GM06990 (cell line): Measurements from ENCODE around the gene ZNF467.
A peak's percentile ranks its signal among the peaks of the same experiment; 100 is the strongest.

ENCODE experiments used
- DNase-seq: peaks from one replicate; pipeline ENCODE4 v3.0.0-alpha.2; 2011; ENCODE audit not compliant: insufficient read length; ENCODE audit errors: extremely low read depth
- H3K27me3 ChIP-seq: replicated peaks from 2 replicates; pipeline ENCODE4 v1.6.0; 2011; ENCODE audit warnings: low read length; ENCODE audit not compliant: control insufficient read depth, insufficient read depth
- H3K36me3 ChIP-seq: 2 replicates; pipeline ENCODE4 v1.5.1; 2011; ENCODE audit warnings: low read length; ENCODE audit not compliant: control insufficient read depth, insufficient read depth
- H3K4me3 ChIP-seq: replicated peaks from 2 replicates; pipeline ENCODE4 v1.5.1; 2011; ENCODE audit warnings: low read depth, mild to moderate bottlenecking, control low read depth, low read length
- CTCF ChIP-seq: IDR thresholded peaks from 2 replicates; pipeline ENCODE4 v1.5.1; 2011; ENCODE audit warnings: low read length, control low read depth, mild to moderate bottlenecking, inconsistent platforms; ENCODE audit not compliant: insufficient read depth, poor library complexity, severe bottlenecking

The ZNF467 gene

GRCh38 chr7:149753375-149754233, 19.8 kb downstream of the ZNF467 start:
- no peak for DNase-seq
- H3K4me3 ChIP-seq: no peak overlapping the region
- no peaks in the 10 kb centered on the region; the same call in 1 of the 2 replicates for H3K27me3 ChIP-seq
- H3K36me3 ChIP-seq: no peaks in the 10 kb centered on the region
- TF ChIP-seq CTCF: peak; percentile 29

- H3K36me3 ChIP-seq: no peaks in the 10 kb centered on the region
These were observed 20.7 kb downstream of the ZNF467 start for GRCh38 chr7:149752646-149753045.

DNA sequence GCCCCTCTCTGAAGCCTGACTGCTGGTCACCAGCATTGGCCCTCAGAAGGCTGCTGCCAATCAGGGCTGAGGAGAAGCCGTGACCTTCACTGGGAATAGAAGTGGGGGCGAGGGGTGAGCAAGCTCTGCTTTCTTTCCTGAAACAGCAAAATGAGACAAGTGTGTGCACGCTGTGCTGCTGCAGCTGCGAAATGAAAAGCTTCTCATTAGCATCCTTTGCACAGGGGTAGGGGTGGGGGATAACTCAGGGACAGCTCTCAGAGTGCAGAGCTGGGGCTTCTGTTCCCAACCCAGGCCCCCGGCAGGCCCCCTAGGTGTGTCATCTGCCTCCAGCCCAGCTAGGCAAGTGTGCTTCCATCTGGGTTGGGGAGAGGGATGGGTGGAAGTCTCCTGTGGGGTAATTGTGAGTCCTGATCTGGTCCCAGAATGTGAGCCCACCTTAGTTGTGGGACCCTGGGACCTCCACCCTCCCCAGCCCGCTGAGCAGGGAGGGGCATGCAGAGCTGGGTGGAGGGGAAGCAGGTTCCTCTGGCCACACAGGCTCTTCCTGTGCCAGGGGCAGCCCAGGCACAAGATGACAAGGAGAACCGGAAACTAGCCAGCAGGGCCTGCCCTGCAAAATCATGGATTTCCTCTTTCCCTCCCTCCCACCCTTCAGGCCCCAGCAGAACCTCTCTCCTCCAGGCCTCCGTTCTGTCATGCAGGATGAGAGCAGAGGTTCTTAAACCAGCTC, 22.2 kb downstream of the ZNF467 start:
- no peaks in the 10 kb centered on the region; the same call in 1 of the 2 replicates for H3K27me3 ChIP-seq
- H3K36me3 ChIP-seq: no peaks in the 10 kb centered on the region
- no peak for TF ChIP-seq CTCF
- DNase-seq: no peak
- H3K4me3 ChIP-seq: no peak overlapping the region

More at GRCh38 chr7:149752646-149753045, 20.7 kb downstream of the ZNF467 start:
- TF ChIP-seq CTCF: no peak
- Histone ChIP-seq H3K27me3 (no peaks in the 10 kb centered on the region; the same call in 1 of the 2 replicates), H3K4me3 (no peak overlapping the region)
- DNase-seq: no peak

- no peak for TF ChIP-seq CTCF
- H3K36me3 ChIP-seq: no peaks in the 10 kb centered on the region
- H3K27me3 ChIP-seq: no peaks in the 10 kb centered on the region; the same call in 1 of the 2 replicates
- DNase-seq: no peak
- H3K4me3 ChIP-seq: no peak overlapping the region
These were observed 23.1 kb downstream of the ZNF467 start for GRCh38 chr7:149750122-149750845.

DNA sequence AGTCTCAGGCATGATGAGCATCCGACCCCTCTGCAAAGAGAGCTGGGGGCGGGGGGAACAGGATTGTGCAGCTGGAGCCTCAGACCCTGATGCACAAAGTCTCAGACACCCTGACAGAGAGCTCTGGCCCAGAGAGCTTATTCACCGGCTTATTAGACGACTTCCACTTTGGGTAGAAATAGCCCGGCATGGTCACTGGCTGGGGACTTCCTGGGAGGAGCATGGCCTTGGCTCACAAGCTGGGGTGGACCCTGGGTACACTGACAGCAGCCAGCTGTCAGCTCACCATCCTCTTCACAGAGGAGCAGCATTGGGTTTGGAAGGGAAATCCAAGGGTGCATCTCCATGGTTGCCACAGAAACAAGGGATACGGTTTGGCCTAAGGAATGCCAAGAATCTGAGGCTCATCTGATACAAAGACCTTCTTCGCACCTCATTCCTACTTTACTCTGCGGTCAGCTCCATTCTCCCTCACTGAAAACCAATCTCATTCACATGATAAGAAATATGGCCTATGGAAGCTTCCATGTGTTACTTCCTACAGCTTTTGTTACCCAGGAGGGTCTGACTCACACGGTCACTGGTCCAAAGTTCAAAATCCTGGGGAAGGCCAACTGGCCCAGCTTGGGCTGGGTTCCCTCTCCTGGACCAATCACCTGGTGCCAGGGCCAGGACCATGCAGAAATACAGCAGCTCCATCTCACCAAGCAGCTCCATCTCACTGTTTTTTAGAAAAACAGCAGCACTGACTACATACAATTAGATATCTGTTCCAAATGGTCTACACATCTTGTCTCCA, 25.1 kb downstream of the ZNF467 start:
- Histone ChIP-seq H3K36me3 (no peaks in the 10 kb centered on the region), H3K27me3 (no peaks in the 10 kb centered on the region; the same call in 1 of the 2 replicates), H3K4me3 (no peak overlapping the region)
- TF ChIP-seq CTCF: no peak
- DNase-seq: no peak
